H1 (cell line): Measurements from ENCODE around the gene TBC1D22A.

ENCODE experiments used
- EZH2 ChIP-seq: fragments of 200-600 bp; sonication (generic); IDR thresholded peaks from 2 replicates; pipeline ENCODE4 v1.7.1; 2012; ENCODE audit warnings: low read depth, mild to moderate bottlenecking, moderate library complexity, low read length, inconsistent platforms; ENCODE audit not compliant: severe bottlenecking
- GABPA ChIP-seq: IDR thresholded peaks from 2 replicates; pipeline ENCODE4 v1.6.1; 2011; ENCODE audit warnings: mild to moderate bottlenecking, low read length, moderate library complexity, borderline replicate concordance; ENCODE audit not compliant: insufficient read depth
- NRF1 ChIP-seq: IDR thresholded peaks from 2 replicates; pipeline ENCODE4 v1.6.1; 2011; ENCODE audit warnings: mild to moderate bottlenecking, low read depth, low read length, improper control_type of control experiment
- POLR2A ChIP-seq, 2 experiments: IDR thresholded peaks; 1 replicate in 1 of 2; 2 replicates in 1 of 2; pipeline ENCODE4 v1.6.1; 2011; ENCODE audit warnings: low read depth in 2 of 2, low read length in 2 of 2, mild to moderate bottlenecking in 2 of 2; ENCODE audit errors: control extremely low read depth in 1 of 2
- POLR2AphosphoS5 ChIP-seq: IDR thresholded peaks from 2 replicates; pipeline ENCODE4 v1.6.1; 2011; ENCODE audit warnings: low read depth, low read length
- RFX5 ChIP-seq: IDR thresholded peaks from 2 replicates; pipeline ENCODE4 v1.6.1; 2011; ENCODE audit warnings: low read depth, low read length, improper control_type of control experiment, borderline replicate concordance
- TF ChIP-seq, protein P1 (sequence below), 3 experiments: IDR thresholded peaks; 1 replicate in 2 of 3; 2 replicates in 1 of 3; pipeline versions ENCODE4 v1.5.1 to v1.6.1; 2011; ENCODE audit warnings: low read length in 3 of 3, mild to moderate bottlenecking in 3 of 3, inconsistent platforms in 2 of 3, low read depth in 1 of 3, moderate library complexity in 1 of 3; ENCODE audit not compliant: insufficient read depth in 1 of 3; ENCODE audit errors: control extremely low read depth in 1 of 3

DNA sequence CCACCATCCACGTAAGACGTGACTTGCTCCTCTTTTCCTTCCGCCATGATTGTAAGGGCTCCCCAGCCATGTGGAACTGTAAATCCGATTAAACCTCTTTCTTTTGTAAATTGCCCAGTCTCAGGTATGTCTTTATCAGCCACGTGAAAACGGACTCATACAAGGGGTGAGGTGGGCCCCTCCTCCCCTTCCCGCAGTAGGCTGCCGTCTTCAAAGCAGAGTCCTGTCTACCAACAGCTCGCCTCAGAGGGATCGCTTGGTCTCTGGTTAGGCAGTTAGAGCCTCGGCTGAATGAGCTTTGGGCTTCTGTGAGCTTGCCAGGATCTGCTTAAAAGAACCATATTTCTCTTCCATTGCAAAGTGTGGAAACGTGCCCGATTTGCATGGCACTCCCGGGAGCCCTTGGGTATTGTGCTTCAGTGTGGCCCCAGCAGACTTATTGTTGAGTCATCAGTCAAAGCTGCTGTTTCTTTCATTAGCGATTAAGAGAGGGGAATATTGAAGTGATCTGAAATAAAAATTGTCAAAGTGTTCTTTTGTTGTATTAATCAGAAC lies 338.3 kb downstream of the TBC1D22A start:
- TF ChIP-seq POLR2A (IDR thresholded peaks at IDR 0.05; ENCODE audit: control extremely low read depth in 1 of 2, low read depth in 2 of 2, low read length in 2 of 2) (no peak), GABPA (no peak), POLR2AphosphoS5 (no peak), RFX5 (no peak), NRF1 (no peak), EZH2 (no peak)
- TF ChIP-seq, protein P1, sequence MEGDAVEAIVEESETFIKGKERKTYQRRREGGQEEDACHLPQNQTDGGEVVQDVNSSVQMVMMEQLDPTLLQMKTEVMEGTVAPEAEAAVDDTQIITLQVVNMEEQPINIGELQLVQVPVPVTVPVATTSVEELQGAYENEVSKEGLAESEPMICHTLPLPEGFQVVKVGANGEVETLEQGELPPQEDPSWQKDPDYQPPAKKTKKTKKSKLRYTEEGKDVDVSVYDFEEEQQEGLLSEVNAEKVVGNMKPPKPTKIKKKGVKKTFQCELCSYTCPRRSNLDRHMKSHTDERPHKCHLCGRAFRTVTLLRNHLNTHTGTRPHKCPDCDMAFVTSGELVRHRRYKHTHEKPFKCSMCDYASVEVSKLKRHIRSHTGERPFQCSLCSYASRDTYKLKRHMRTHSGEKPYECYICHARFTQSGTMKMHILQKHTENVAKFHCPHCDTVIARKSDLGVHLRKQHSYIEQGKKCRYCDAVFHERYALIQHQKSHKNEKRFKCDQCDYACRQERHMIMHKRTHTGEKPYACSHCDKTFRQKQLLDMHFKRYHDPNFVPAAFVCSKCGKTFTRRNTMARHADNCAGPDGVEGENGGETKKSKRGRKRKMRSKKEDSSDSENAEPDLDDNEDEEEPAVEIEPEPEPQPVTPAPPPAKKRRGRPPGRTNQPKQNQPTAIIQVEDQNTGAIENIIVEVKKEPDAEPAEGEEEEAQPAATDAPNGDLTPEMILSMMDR (IDR thresholded peaks at IDR 0.05; ENCODE audit: control extremely low read depth in 1 of 3, insufficient read depth in 1 of 3, low read depth in 1 of 3, low read length in 3 of 3) = no peak
